C4-2B (cell line): ENCODE results near the gene LPP.
A peak's percentile ranks its signal among the peaks of the same experiment; 100 is the strongest.

ENCODE experiments used
- H3K27ac ChIP-seq: fragments of 450-650 bp; 2 replicates; pipeline ENCODE4 v1.5.1; 2017
- ZFX ChIP-seq: fragments of 450-650 bp; IDR thresholded peaks from 2 replicates; pipeline ENCODE4 v1.6.1; 2017
- TF ChIP-seq, protein P1 (sequence below): fragments of 450-650 bp; conservative IDR thresholded peaks from 2 replicates; pipeline ENCODE4 v1.5.1; 2017; ENCODE audit warnings: mild to moderate bottlenecking

The LPP gene

DNA sequence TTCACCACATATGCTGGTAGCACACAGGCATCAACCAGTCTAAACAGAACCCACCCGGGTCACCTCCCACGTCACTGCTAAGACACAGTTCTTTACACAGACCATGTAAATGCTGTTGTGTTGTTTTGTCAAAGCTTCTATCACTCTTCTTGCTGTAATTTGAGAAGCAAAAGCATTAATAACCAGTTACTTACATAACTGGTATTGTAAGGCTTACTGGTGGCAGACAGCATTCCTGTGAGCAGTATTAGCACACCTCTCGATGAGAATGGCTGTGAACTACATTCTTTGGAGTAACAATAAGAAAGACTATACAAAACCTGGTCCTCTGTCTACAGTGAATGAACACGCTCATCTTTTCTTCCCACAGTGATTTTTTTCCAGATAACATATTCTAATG lies 479.2 kb downstream of the LPP start:
- H3K27ac ChIP-seq = no peak overlapping the region
- no peak for TF ChIP-seq ZFX
- TF ChIP-seq, protein P1, sequence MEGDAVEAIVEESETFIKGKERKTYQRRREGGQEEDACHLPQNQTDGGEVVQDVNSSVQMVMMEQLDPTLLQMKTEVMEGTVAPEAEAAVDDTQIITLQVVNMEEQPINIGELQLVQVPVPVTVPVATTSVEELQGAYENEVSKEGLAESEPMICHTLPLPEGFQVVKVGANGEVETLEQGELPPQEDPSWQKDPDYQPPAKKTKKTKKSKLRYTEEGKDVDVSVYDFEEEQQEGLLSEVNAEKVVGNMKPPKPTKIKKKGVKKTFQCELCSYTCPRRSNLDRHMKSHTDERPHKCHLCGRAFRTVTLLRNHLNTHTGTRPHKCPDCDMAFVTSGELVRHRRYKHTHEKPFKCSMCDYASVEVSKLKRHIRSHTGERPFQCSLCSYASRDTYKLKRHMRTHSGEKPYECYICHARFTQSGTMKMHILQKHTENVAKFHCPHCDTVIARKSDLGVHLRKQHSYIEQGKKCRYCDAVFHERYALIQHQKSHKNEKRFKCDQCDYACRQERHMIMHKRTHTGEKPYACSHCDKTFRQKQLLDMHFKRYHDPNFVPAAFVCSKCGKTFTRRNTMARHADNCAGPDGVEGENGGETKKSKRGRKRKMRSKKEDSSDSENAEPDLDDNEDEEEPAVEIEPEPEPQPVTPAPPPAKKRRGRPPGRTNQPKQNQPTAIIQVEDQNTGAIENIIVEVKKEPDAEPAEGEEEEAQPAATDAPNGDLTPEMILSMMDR = no peak

DNA sequence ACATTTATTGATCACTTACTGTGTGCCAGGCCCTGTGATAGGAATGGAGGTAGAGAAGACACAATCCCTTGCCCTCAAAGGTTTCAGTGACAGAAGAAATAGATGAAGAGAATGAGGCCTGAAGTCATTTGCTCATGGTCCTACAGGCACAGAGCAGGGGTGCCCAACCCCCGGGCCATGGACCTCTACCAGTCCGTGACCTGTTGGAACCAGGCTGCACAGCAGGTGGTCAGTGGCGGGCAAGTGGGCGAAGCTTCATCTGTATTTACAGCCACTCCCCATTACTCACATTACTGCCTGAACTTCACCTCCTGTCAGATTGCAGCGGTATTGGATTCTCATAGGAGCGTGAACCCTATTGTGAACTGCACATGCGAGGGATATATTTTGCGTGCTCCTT lies 480.3 kb downstream of the LPP start:
- TF ChIP-seq ZFX = no peak
- TF ChIP-seq, protein P1 = no peak

DNA sequence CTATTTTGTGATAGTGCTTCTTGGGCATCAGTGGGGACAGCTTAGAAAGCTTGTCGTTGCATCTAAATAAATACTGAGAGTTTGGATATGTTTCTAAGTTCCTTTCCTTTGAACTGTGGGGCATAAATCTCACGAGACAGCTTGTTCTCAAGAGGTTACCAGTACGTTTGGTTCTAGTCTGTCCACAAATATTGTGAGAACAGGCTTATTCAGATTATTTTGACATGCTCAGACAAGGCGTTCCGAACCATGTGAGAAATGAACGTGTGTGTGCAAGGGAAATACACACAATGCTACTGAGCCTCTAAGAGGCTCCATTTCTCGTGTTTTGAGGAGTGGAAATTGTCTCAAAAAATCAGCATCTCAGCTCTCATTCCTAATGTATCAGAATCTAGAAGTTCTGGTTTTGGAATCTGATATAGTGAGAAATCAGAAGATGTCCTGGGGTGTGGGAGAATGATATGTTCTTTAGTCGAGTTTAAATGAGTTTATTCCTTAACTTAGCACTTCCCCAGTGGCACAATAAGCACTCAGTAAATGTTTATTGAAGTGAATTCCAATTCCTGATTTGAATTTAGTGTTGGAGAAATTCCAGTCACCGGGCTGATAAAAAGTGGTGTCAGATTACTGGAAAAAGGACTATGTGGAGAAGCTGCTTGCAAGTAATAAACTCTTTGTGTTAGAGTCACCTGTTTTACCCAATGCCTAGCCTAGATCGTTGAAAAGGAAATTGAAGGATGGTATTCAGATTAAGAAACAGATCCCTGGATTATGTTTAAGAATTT lies 481.5 kb downstream of the LPP start:
- no peak for TF ChIP-seq ZFX
- TF ChIP-seq, protein P1 = no peak
- H3K27ac ChIP-seq = peak overlapping the region; percentile 73

More for the DNA sequence above, 480.3 kb downstream of the LPP start:
- H3K27ac ChIP-seq = no peak overlapping the region

DNA sequence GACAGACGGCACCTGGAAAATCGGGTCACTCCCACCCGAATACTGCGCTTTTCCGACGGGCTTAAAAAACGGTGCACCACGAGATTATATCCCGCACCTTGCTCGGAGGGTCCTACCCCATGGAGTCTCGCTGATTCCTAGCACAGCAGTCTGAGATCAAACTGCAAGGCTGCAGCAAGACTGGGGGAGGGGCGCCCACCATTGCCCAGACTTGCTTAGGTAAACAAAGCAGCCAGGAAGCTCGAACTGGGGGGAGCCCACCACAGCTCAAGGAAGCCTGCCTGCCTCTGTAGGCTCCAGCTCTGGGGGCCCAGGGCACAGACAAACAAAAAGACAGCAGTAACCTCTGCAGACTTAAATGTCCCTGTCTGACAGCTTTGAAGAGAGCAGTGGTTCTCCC lies 482.3 kb downstream of the LPP start:
- H3K27ac ChIP-seq = peak overlapping the region; percentile 73

DNA sequence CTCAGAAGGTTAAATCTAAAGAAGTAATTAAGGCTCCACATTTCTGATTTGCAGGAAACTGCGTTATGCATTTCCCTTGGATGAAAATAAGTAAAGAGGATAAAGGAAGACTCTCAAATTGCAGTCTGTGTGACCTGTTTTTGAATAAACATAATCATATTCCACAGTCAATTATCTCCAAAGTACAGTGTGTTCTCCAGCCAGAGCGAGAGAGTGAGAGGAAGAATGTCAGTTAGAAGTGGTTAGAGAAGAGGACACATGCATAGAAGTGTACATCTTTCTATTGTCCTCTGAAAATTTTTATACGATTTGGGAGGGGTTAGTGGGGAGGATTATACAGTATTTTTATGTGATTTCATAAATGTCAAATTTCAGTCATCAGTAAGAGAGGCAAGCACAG lies 487.1 kb downstream of the LPP start:
- TF ChIP-seq ZFX = no peak
- TF ChIP-seq, protein P1 = no peak
- no peak overlapping the region for H3K27ac ChIP-seq

DNA sequence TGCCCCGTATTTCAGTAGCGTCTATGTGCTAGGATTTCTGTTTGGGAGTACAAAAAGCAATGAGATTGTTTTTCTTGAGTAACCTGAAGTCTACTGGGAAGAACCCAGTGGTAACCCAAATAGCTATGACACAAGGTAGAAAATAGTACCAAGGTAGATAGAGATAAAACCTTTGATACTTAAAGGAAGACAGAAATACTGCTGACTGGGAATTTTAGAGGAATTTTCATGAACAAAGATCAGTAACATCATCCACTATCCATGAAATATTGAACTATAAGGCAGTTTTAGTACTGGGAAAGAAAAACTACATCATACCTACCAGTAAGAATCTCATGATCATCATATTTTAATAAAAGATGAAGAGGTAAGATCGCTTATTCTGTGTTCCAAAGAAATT lies 489.8 kb downstream of the LPP start:
- H3K27ac ChIP-seq = no peak overlapping the region
- TF ChIP-seq ZFX = no peak
- TF ChIP-seq, protein P1 = no peak

DNA sequence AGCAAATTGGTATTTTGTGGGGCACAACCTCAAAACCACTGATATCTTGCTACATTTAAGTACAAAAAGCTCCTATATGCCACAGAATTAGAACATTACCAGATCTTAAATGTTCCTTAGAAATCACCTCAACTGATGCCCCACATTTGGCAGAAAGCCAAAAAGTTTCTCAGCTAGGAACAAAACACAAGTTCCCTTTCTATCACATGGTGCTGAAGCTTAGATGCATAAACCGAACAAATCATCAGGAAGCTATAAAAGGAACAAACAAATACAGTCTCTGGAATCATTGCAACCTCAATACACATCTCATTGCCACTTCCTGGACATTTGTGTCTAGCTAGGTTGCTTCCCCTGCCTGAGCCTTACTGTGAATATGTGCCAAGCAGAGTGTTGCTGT lies 492.6 kb downstream of the LPP start:
- TF ChIP-seq, protein P1 = no peak
- no peak for TF ChIP-seq ZFX
- H3K27ac ChIP-seq = peak overlapping the region; percentile 65

DNA sequence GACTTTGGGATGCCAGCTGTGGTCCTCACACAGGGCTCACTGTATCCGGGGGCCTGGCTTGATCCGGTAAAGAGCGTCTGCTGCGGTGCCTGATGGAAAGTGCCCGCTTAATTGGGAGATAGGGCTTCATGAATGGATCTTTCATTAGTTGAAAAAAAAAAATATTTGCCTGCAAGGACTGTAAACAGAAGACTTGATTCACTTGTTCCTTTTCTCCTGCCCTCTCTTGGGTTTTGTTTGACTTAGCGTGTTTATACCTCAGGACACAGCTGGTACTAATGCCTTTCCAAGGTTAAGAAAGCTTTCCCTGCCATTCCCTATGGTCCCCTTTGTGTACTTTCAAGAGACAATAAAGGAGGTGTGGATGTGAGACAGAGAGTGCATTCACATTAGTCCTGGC lies 493.3 kb downstream of the LPP start:
- TF ChIP-seq, protein P1 = no peak

More for the DNA sequence above, 493.3 kb downstream of the LPP start:
- H3K27ac ChIP-seq = peak overlapping the region; percentile 65
